ENCODE results near the gene CARM1.

GRCh38 chr19:10919352-10920287 is 48.3 kb downstream of the CARM1 start:
- TF ChIP-seq CTCF (IDR thresholded peaks at IDR 0.05) (no peak), POLR2A (IDR thresholded peaks at IDR 0.05) (no peak)
